Activated T-cell treated with anti-CD3 and anti-CD28 coated beads, Interleukin-2, amount 50 U/mL, for 4 hours (primary cell): ENCODE data around the gene CDK18. TPM values are rescaled to one million over a fixed set of nuclear protein-coding genes. Genes with fewer than 3 reads are reported as not detected.

ENCODE experiments used
- ATAC-seq, 2 donors: fragments of 200-7000 bp; cut with Tn5 transposase; one replicate each; pipeline ENCODE4 v1.10.0; 2021
- DNase-seq: peaks from one replicate; pipeline ENCODE4 v3.0.0-alpha.2; 2020
- H3K27me3 Mint-ChIP-seq: one replicate; pipeline ENCODE4 v1.8.0; 2021; ENCODE audit warnings: low read depth, mixed read lengths
- H3K36me3 Mint-ChIP-seq: one replicate; pipeline ENCODE4 v1.8.0; 2022; ENCODE audit warnings: mixed read lengths; ENCODE audit not compliant: insufficient read depth
- H3K4me1 Mint-ChIP-seq: one replicate; pipeline ENCODE4 v1.8.0; 2021; ENCODE audit warnings: low read depth, mixed read lengths
- H3K4me3 Mint-ChIP-seq: one replicate; pipeline ENCODE4 v1.8.0; 2021; ENCODE audit warnings: mild to moderate bottlenecking, moderate library complexity, mixed read lengths
- H3K9me3 Mint-ChIP-seq: one replicate; pipeline ENCODE4 v1.8.0; 2021; ENCODE audit warnings: mixed read lengths
- total RNA-seq, 3 donors: library from RNA; stranded (reverse); gene quantifications; one replicate each; pipeline ENCODE4 v1.2.1, GENCODE V29; 2021

CDK18 gene
- total RNA-seq, 3 donors from 2014 or later: 0.76 to 1.9 (median 0.95) TPM

DNA sequence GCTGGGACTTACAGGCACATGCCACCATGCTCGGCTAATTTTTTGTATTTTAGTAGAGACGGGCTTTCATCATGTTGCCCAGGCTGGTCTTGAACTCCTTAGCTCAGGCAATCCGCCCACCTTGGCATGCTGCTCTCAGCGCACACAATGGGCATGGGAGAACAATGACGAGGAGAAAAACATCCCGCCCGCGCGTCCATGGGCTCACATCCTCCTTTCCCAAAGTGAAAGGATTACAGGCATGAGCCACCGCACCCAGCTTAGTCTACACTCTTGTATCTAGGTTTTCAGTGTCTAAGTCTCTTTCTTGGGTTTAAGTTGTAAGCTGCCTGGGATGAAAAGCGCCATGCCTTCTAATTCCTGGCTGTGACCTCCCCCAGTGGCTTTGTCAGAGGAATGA is 37.9 kb downstream of the CDK18 start:
- Mint-ChIP-seq H3K27me3 (peaks cover 57% of the 10 kb centered on the region), H3K4me3 (no peak overlapping the region), H3K4me1 (peaks cover 5% of the 10 kb centered on the region), H3K9me3 (no peaks in the 10 kb centered on the region), H3K36me3 (no peaks in the 10 kb centered on the region)
- no peak for ATAC-seq
- DNase-seq: no peak

DNA sequence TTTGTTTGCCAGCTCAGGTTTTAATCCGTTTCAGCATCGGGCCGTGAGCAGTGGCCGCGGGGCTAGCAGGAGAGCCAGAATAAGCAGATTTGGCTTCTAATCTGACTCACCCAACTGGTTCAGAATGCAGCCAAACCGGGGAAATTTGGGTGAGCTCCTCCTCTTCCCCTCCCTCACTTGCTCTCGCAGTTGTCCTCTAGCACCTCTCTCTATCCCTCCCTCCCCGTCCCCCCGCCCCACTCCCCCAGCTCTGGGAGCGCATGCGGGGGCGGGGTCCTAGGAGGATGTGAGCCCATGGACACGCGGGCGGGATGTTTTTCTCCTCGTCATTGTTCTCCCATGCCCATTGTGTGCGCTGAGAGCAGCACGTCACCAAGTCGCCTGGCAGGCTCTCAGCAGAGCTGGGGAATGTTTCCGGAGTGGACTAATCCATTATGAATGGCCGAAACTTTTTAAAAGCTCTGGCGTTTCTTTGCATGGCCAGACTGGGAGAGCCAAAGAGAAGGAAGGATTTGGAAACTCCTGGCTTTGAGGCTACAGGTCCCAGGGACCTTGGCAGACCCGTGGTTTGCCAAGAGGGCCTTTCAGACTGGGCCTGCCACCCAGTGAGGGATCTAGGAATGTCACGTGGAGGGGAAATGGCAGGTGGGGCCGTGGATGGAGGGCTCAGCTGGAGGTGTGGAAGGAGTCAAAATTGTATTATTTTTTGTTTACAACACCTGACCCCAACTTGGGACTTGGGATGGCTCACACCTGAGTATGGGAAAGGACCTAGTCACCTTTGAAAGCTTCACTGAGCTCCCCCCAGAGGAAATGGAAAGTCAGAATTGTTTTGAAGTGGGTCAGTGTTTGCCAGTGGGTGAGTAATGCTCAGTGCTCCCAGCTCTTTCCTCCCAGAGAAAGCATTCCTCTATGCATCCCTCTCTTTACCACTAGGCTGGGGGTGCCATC is 39.2 kb downstream of the CDK18 start:
- Mint-ChIP-seq H3K36me3 (no peaks in the 10 kb centered on the region), H3K9me3 (no peaks in the 10 kb centered on the region), H3K27me3 (peaks cover 68% of the 10 kb centered on the region), H3K4me1 (peaks cover 5% of the 10 kb centered on the region), H3K4me3 (no peak overlapping the region)
- ATAC-seq (peak; percentile 40 to 62), DNase-seq (no peak)

DNA sequence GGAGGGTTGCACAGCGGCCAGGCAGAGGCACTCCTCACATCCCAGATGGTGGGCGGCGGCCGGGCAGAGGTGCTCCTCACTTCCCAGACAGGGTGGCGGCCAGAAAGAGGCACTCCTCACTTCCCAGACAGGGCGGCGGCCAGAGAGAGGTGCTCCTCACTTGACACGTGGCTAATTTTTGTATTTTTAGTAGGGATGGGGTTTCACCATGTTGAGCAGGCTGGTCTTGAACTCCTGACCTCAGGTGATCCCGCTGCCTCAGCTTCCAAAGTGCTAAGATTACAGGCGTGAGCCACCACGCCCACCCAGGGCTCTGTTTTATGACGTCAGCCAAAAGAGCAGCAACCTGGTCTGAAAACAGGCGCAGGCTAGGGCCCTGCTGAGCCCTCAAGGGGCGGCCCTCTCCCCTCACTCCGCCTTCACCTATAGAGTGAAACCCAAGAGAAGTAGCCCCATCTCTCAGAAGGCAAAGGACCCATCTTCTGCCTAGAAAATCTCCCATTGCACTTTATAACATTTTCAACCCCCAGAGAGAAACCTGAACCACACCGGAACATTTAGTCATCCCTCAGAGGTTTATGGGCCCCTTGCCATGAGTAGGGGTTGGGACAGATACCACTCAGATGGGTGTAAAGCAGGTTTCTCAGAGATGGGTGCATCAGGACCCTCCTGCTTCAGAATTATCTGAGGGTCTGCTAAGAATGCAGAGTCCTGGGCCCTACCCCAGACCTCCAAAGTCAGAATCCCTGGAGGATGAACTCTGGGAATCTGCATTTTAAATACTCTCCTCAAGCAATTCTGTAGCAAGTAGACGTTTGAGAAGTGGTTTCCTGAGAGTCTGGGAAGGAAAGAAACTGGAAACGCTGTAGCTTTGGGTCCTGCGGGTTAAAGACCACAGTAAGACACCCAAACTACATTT is 40.8 kb downstream of the CDK18 start:
- DNase-seq: no peak
- Mint-ChIP-seq H3K4me3 (no peak overlapping the region), H3K36me3 (no peaks in the 10 kb centered on the region), H3K4me1 (peaks cover 5% of the 10 kb centered on the region), H3K27me3 (peaks cover 75% of the 10 kb centered on the region), H3K9me3 (no peaks in the 10 kb centered on the region)
- no peak for ATAC-seq

DNA sequence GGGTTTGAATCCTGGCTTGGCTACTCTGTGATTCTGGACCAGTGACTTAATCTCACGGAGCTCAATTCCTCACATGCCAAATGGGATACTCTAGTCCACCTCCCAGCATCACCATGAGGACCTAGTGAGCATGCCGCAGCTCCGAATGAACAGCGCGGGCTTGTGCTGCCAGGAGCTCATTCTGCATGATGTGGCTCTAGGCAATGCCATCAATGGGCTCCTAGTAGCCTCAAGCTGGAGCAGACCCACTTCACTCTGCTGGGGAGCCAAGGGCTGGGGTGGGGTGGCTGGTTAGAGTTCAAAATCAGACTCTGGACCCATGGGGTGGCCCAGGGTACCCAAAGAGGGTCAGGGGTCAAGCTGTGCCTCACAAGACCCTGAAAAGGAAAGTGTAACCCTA is 41.5 kb downstream of the CDK18 start:
- ATAC-seq: no peak
- DNase-seq: no peak
- Mint-ChIP-seq H3K9me3 (no peaks in the 10 kb centered on the region), H3K36me3 (no peaks in the 10 kb centered on the region), H3K4me3 (no peak overlapping the region), H3K27me3 (peaks cover 74% of the 10 kb centered on the region), H3K4me1 (peaks cover 5% of the 10 kb centered on the region)

DNA sequence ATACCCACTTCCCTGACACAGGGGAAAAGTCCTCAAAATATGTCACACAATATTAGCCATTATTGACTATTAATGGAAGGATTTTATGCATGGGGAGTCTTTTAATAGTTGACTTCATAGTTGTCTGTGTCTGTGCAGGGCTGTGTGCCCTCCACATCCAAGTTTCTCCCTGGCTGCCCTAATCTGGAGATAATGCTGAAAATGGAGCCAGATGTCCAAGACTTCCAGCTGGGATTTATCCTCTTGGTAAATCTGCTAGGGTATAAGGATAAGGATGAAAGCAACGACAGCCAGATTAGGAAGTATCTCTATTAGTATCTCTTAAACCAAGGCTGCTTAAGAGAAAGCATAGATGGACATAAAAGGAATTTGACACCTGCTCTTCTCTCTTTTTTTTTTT is 42.1 kb downstream of the CDK18 start:
- Mint-ChIP-seq H3K4me3 (no peak overlapping the region), H3K36me3 (no peaks in the 10 kb centered on the region), H3K4me1 (peaks cover 5% of the 10 kb centered on the region), H3K27me3 (peaks cover 70% of the 10 kb centered on the region), H3K9me3 (no peaks in the 10 kb centered on the region)
- no peak for DNase-seq
- no peak for ATAC-seq

DNA sequence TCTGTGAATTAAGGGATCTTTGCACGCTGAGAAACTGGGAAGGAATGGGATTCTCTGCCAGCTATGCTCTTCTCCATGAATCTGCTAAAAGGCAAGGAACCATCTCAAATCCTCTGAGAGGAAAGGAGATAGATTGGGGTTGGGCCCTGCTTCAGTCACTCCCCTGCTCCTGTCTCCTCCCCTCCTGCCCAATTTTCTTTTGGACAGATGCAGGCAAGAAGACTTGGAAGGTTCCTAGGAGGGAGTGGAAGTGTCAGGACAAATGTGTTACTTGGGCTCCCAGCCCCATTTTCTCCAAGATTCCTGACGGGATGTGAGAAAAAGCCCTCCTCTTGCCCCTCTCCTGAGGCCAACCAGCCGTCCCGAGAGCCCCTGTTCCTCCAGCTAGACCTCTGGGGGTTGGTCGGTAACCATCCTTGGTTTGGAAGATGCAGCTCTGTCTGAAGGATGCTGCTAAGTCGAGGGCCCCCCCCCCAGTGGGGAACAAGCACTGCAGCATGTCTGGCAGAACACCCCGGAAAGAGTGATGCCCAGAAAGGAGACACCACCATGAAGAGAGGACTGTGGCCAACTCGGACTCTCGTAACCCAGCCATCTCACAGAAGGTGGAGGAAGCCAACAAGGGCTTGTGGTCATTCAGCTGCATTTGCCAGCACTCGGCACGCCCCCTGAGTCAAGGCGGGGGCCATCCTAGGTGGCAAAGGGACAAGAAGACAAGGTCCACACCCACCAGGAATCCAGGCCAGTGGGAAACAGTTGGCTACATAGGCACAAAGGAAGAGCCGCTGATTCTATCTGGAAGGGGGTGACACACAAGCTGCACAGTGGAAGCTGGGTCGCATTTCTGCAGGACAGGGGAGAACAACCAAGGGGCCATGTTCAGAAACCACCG is 43.7 kb downstream of the CDK18 start:
- Mint-ChIP-seq H3K4me3 (no peak overlapping the region), H3K27me3 (peaks cover 68% of the 10 kb centered on the region), H3K9me3 (no peaks in the 10 kb centered on the region), H3K36me3 (no peaks in the 10 kb centered on the region), H3K4me1 (peaks cover 5% of the 10 kb centered on the region)
- no peak for DNase-seq
- ATAC-seq: no peak

DNA sequence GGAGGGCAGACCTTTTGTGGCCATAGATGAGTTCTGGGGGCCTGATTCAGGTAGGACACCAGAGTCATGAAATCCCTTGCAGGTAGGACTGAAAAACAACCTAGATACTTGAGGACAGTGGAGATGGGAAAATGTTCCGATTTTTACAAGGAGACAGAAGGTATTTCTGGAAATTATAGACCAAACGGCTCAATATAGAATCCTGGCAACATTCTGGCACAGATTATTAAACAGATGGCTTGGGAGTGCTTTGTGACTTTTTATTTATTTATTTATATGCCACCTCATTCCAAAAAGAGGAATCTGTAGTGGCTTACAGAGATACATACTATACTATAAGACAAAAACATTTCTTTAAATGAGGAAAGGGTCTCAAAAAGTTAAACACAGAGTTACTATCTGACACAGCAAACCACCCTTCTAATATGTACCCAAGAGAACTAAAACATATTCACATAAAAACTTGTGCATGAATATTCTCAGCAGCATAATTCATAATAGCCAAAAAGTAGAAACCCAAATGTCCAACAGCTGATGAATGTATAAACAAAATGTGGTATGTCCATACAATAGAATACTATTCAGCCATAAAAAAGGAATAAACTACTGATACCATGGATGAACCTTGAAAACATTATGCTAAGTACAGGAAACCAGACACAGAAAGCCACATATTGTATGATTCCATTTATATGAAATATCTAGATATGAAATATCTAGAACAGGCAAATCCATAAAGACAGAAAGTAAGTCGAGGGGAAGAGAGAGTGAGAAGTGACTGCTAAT is 49.8 kb downstream of the CDK18 start:
- peaks cover 21% of the 10 kb centered on the region for H3K9me3 Mint-ChIP-seq
- H3K4me1 Mint-ChIP-seq: no peaks in the 10 kb centered on the region
- H3K4me3 Mint-ChIP-seq: no peak overlapping the region
- DNase-seq (no peak), ATAC-seq (no peak)
- H3K36me3 Mint-ChIP-seq: peaks cover 8% of the 10 kb centered on the region
- H3K27me3 Mint-ChIP-seq: peaks cover 66% of the 10 kb centered on the region

DNA sequence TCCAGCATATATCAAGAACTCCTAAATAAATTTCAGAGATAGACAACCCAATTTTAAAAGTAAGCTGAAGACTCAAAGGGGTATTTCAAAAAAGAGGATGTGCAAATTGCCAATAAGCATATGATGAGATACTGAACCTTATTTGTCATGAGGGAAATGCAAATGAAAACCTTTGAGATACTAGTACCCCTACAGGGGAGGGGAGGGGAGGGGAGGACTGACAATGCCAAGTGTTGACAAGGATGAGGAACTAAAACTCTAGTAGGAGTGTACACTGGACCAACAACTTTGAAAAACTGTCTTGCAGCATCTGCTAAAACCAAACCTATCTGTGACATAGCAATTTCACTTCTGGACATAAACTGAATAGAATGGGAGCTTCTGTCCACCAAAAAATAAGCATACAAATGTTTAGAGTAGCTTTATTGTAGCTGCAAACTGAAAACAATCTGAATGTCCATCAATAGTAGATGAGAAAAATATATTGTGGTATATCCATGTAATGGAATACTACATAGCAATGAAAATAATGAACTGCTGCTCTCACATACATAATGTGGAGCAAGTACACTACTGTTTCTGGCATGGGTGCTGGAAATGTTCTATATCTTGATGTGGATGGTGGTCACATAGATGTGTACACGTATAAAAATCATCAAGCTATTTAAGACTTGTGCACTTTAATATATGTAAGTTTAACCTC is 57.2 kb downstream of the CDK18 start:
- H3K36me3 Mint-ChIP-seq: no peaks in the 10 kb centered on the region
- H3K4me3 Mint-ChIP-seq: no peak overlapping the region
- peaks cover 5% of the 10 kb centered on the region for H3K9me3 Mint-ChIP-seq
- H3K27me3 Mint-ChIP-seq: peaks cover 35% of the 10 kb centered on the region
- H3K4me1 Mint-ChIP-seq: no peaks in the 10 kb centered on the region
- no peak for DNase-seq
- no peak for ATAC-seq

DNA sequence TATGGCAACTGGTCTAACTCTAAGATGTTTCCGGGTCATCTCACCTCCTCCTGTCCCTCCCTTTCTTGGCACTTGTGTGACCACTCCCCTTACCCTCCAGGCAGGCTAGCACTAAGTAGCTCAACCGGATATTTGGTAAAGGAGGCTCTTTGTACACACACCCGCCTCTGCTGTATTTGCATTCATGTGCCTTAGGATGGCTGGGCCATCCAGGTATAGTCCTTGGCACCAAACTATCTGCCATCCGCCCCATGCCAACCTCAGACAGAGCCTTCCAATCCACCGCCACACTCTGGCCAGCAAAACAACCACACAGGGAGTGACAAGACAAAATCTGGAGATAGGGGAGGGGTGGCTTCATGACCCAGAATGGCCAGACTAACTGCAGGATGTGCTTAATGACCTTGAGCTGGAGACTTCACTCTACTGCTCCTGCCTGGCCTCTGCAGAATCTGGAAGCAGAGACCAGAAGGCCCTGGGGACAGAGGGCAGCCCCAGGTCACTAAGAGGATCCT is 59.5 kb downstream of the CDK18 start:
- no peak overlapping the region for H3K4me3 Mint-ChIP-seq
- H3K27me3 Mint-ChIP-seq: peaks cover 30% of the 10 kb centered on the region
- no peak for ATAC-seq
- DNase-seq: no peak
- peaks cover 3% of the 10 kb centered on the region for H3K4me1 Mint-ChIP-seq
- H3K9me3 Mint-ChIP-seq: peaks cover 5% of the 10 kb centered on the region
- no peaks in the 10 kb centered on the region for H3K36me3 Mint-ChIP-seq

DNA sequence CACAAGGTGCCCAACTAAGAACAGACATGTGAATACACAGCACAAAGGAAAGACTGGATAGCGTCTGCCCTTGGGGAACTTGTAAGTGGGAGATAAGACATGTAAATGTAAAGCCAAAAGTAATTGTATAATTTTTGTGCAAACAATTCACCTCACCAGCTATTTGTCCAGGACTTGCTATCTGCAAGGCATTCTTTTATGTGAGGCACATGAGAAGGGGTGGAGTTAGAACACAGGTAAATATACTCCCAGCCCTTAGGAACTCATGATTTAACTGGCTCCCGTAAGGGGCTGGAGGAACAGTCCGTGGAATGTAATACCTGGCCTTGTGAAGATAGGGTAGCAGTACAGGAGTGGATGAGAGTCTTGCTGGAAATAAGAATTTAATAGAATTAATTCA is 61.3 kb downstream of the CDK18 start:
- peaks cover 38% of the 10 kb centered on the region for H3K27me3 Mint-ChIP-seq
- H3K4me3 Mint-ChIP-seq: no peak overlapping the region
- H3K9me3 Mint-ChIP-seq: peaks cover 5% of the 10 kb centered on the region
- no peak for DNase-seq
- ATAC-seq: no peak
- H3K36me3 Mint-ChIP-seq: no peaks in the 10 kb centered on the region
- H3K4me1 Mint-ChIP-seq: peaks cover 3% of the 10 kb centered on the region

DNA sequence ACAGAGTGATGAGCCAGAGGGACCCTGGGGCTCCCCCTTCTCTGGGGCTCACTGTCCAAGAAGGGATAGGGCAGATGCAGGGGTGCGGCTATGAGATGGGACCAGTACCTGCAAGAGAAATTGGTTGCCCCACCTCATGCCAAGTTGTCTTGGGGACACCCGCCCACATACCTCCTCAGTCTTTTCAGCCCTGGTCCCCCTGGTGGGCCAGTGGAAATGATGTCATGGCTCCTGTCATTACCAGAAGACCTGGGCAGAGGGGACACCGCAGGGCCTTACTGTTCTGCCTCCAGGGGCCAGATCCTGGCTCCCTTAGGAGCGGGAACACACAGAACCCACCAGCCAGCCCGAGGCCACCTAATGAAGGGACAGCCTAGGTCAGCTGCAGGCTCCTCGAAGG is 63.2 kb downstream of the CDK18 start:
- Mint-ChIP-seq H3K4me1 (peaks cover 3% of the 10 kb centered on the region), H3K27me3 (peaks cover 48% of the 10 kb centered on the region), H3K36me3 (no peaks in the 10 kb centered on the region), H3K4me3 (no peak overlapping the region), H3K9me3 (no peaks in the 10 kb centered on the region)
- no peak for DNase-seq
- no peak for ATAC-seq

DNA sequence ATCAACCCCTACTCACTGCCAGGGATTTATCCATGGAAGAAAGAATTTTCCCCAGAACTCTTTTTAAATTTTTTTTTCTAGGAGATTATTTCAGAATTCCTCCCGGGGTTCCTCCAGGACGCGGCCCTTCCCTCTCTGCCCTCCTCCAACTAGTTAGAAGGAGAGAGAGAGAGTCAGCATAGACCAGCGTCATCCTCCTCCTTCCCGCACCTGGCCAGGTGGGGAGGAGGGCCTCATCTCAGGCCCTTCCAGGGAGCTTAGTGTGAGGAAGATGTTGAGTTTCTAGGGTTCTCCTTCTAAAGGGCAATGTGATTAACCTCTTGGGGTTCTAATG is 63.6 kb downstream of the CDK18 start:
- DNase-seq: no peak
- ATAC-seq: no peak
- Mint-ChIP-seq H3K4me1 (peaks cover 3% of the 10 kb centered on the region), H3K36me3 (no peaks in the 10 kb centered on the region), H3K27me3 (peaks cover 48% of the 10 kb centered on the region), H3K4me3 (peak overlapping the region; percentile 55), H3K9me3 (no peaks in the 10 kb centered on the region)
